ENCODE results near the gene XCL2.

XCL2 gene

DNA sequence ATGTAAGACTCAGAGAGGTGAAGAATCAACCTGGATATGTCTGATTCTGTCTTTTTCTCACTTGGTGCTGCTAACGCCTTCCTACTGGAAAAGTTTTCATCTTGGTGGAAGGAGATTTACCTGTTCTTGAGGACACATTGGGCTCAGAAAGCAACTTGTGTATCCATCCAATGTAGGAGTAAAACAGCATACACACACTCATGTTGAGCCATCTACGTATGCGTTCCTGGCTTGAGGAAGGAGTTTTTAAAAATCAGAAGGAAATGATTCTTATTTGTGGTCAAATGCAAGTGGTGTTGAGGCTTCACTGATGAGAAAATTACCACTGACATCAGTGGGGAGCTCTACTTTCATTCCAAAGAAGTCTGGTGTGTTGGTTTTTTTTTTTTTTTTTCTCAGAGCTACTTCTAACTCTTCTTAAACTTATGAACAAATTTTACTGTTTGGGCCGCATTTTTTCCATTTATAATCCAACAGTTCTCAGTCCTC is 25.6 kb downstream of the XCL2 start:
- H3K27ac ChIP-seq = no peak overlapping the region
- no peak for TF ChIP-seq CTCF (IDR thresholded peaks at IDR 0.05)
- no peak for TF ChIP-seq ZFX (IDR thresholded peaks at IDR 0.05; ENCODE audit: borderline replicate concordance)

GRCh38 chr1:168514455-168514854 is 29.3 kb downstream of the XCL2 start:
- TF ChIP-seq ZFX (IDR thresholded peaks at IDR 0.05; ENCODE audit: borderline replicate concordance) = no peak
- TF ChIP-seq CTCF (IDR thresholded peaks at IDR 0.05) = no peak
- no peak overlapping the region for H3K27ac ChIP-seq

DNA sequence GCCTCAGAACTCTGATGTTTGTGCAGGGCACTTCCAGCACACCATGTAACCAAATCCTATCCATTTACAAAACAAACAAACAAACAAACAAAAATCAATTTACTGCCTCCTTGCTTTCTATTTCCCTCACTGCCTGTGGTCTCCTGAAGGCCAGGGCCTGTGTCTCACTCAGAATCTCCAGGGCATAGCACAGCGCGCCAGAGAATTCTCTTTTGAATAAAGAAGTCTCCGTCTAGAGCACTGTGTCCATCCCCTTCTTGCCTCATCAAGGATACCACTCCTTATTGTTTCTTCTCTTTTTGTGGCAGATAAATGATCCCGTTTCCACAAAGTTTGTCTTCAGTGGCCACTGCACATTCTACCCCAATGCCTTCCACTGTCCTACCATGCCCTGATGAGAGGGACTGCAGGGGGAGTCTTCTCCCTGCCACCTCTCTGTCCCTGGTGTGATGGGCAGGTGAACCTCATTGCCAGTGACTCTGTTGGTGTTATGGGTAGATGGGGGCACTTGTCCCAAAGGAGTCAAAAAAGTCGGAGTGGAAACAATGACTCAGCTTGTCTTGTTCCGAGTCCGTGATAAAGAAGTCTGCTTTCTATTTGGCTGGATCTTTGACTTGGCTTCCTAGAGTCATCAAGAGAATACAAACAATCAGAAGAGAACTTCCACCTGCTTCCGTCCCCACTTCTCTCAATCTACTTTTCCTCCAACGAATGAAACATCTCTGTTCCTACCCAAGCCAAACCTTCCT is 30.0 kb downstream of the XCL2 start:
- no peak for TF ChIP-seq CTCF (IDR thresholded peaks at IDR 0.05)
- no peak for TF ChIP-seq ZFX (IDR thresholded peaks at IDR 0.05; ENCODE audit: borderline replicate concordance)
- no peak overlapping the region for H3K27ac ChIP-seq

DNA sequence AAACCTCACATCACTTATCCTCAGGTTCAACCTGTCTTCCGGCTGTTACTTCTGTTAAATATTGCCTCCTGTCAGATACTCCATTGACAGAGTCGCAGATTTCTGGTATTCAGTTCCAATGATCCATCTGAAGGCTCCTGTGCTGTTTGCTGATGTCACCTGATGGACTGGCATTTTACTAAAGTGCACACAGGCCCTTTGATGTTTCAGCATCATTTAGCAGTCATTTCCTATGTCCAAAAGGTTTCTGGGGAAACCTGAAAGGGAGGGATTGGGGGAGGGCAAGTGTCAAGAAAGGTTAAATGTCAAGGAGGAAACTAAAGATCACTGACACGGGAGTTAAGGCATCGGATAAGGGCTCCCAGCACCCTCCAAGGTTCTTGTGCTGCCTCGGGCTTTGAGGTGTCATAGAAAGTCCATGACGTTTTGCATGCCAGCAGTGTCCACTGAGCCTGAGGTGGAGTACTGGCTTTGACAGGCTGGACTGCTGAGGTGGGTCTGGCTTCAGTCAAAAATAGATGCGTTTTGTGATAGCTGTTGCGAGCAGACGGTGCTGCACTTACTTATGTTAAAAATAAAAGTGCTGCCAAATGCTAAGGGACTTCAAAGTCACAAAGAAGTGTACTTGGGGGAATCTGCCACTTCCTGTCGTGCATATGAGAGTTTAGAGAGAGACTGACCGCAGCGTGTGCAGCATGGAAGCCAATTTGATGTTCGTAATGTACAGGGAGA is 30.8 kb downstream of the XCL2 start:
- TF ChIP-seq ZFX (IDR thresholded peaks at IDR 0.05; ENCODE audit: borderline replicate concordance) (no peak), CTCF (IDR thresholded peaks at IDR 0.05) (no peak)
- H3K27ac ChIP-seq = no peak overlapping the region

GRCh38 chr1:168509875-168510791 is 33.7 kb downstream of the XCL2 start:
- TF ChIP-seq ZFX (IDR thresholded peaks at IDR 0.05; ENCODE audit: borderline replicate concordance) (no peak), CTCF (IDR thresholded peaks at IDR 0.05) (no peak)
- no peak overlapping the region for H3K27ac ChIP-seq

- TF ChIP-seq CTCF (IDR thresholded peaks at IDR 0.05) = no peak
- no peak overlapping the region for H3K27ac ChIP-seq
Measured at GRCh38 chr1:168509210-168509609, 34.6 kb downstream of the XCL2 start.

Data from 22Rv1 (cell line).